Activated naive CD4-positive, alpha-beta T cell treated with anti-CD3 and anti-CD28 coated beads, Interleukin-2, amount 10 ng/mL, durations not matched to agents 7 days and 5 days (primary cell): ENCODE measurements around the gene COX8A.
A peak's percentile ranks its signal among the peaks of the same experiment; 100 is the strongest.

ENCODE experiments used
- CTCF ChIA-PET: fragments of 350-600 bp; sonication (Branson Sonifier 250); formaldehyde crosslinking; loops from one replicate; lab custom pipeline; 2021; ENCODE audit warnings: antibody characterized with exemption; lab: Charles Lee
- DNase-seq: peaks from one replicate; pipeline ENCODE4 v3.0.0-alpha.2; 2020
- H3K27ac Mint-ChIP-seq: one replicate; pipeline ENCODE4 v1.8.0; 2021; ENCODE audit warnings: mild to moderate bottlenecking, moderate library complexity, mixed read lengths
- H3K27me3 Mint-ChIP-seq: one replicate; pipeline ENCODE4 v1.8.0; 2021; ENCODE audit warnings: mild to moderate bottlenecking, mixed read lengths
- H3K36me3 Mint-ChIP-seq: one replicate; pipeline ENCODE4 v1.8.0; 2021; ENCODE audit warnings: mixed read lengths
- H3K4me1 Mint-ChIP-seq: one replicate; pipeline ENCODE4 v1.8.0; 2021; ENCODE audit warnings: mixed read lengths
- H3K4me3 Mint-ChIP-seq: one replicate; pipeline ENCODE4 v1.8.0; 2021; ENCODE audit warnings: mild to moderate bottlenecking, moderate library complexity, mixed read lengths
- H3K9me3 Mint-ChIP-seq: one replicate; pipeline ENCODE4 v1.8.0; 2021; ENCODE audit warnings: mixed read lengths

COX8A gene

DNA sequence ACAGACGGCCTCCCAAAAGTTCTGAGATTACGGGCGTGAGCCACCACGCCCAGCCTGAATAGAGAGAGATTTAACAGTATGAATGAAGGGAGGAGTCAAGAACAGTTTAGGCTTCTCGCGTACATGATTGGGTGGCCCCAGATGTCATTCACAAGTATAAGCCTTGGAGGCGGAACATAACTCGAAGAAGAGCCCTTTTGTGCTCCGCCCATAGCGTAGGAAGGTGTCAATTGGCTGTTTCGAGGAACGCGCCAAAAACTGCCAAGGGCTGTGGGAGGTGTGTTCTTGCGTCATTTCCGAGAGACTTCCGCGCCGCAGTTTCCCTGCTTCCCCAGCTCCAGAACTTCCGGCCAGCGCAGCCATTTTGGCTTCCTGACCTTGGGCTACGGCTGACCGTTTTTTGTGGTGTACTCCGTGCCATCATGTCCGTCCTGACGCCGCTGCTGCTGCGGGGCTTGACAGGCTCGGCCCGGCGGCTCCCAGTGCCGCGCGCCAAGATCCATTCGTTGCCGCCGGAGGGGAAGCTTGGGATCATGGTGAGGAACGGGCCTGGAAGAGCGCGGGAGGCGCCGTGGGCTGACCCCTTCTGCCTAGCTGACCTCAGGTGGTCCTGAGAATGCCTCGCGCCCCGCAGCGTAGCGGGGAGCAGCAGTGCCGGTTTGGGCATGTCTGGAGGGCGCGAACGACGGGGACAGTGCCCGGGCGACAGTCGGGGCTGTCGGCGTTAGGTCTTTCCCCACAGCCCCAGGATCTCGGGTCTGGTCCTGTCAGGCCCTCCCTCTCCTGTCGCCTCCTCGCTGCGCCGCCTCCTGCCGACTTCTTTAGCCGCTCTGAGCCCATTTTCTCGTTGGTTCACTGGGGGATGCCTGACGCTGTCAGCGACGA lies at the start of gene COX8A:
Gene COX8A (plus strand): TSS at position 362 of the 885 bp plus-strand sequence. CDS start 61 bp downstream, at position 423.
- peaks cover 31% of the 10 kb centered on the region for H3K36me3 Mint-ChIP-seq
- peak; percentile 98 for DNase-seq
- CTCF ChIA-PET: interaction anchor here (0.9 to 2.7 kb wide), 4 partner anchors 25 to 178 kb away, joined by 3 to 13 read pairs (median 4); no protein-coding TSS in a partner anchor
- H3K9me3 Mint-ChIP-seq: no peaks in the 10 kb centered on the region
- H3K4me3 Mint-ChIP-seq: peak within 1 kb of the TSS; percentile 100
- H3K4me1 Mint-ChIP-seq: peaks cover 35% of the 10 kb centered on the region
- peak within 1 kb of the TSS; percentile 98 for H3K27ac Mint-ChIP-seq
- H3K27me3 Mint-ChIP-seq: peaks cover 15% of the 10 kb centered on the region

- no peak for DNase-seq
- CTCF ChIA-PET: interaction anchor here (1.1 kb wide), 1 partner anchor 461 kb away, joined by 3 read pairs; no protein-coding TSS in a partner anchor
- H3K27me3 Mint-ChIP-seq: peaks cover 57% of the 10 kb centered on the region
- no peak overlapping the region for H3K4me3 Mint-ChIP-seq
- H3K27ac Mint-ChIP-seq: no peak overlapping the region
- H3K36me3 Mint-ChIP-seq: no peaks in the 10 kb centered on the region
- H3K4me1 Mint-ChIP-seq: no peaks in the 10 kb centered on the region
- H3K9me3 Mint-ChIP-seq: no peaks in the 10 kb centered on the region
These were observed 44.8 kb upstream of the COX8A start for GRCh38 chr11:63929616-63930015.

DNA sequence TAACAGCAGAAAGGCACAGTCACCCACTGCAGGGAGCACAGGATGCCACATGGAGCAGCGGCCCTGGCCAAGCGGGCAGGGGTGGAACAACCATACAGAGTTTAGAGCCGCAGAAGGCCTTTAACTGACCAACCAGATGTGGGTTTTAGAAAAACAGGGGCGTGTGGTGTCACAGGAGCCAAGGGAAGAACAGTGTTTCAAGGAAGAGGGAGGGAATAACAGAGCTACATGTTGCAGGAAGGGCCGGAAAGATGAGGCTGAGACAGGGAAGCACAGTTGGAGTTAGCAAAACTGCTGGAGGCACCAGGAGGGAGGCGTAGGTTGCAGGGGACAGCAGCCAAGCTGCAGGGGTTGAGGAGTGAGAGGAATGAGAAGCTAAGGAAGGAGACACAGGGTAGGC lies 43.4 kb upstream of the COX8A start:
- H3K4me3 Mint-ChIP-seq: no peak overlapping the region
- CTCF ChIA-PET: interaction anchor here (0.7 to 1.1 kb wide), 2 partner anchors 59 to 459 kb away, joined by 3 read pairs; no protein-coding TSS in a partner anchor
- H3K36me3 Mint-ChIP-seq: no peaks in the 10 kb centered on the region
- H3K9me3 Mint-ChIP-seq: no peaks in the 10 kb centered on the region
- no peak overlapping the region for H3K27ac Mint-ChIP-seq
- DNase-seq: no peak
- H3K4me1 Mint-ChIP-seq: no peaks in the 10 kb centered on the region
- H3K27me3 Mint-ChIP-seq: peaks cover 51% of the 10 kb centered on the region

DNA sequence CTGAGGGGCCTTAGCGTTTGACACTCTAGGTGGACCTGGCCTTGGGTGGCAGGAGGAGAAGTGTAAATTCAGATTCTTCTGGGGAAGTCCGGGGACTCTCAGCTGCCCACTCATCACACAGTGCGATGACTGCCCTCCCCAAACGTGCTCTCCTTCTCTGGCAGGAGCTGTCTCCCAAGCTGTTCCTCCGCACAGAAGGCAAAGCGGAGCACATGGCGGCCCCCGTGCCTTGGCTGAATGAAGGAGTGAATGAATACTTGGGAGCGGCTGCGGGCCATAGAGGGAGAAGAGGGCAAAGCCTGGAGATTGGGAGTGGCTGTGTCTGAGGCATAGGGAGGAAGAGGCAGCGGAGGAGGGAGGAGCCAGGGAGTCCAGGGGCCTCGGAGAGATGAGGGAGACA lies 42.5 kb upstream of the COX8A start:
- Mint-ChIP-seq H3K36me3 (no peaks in the 10 kb centered on the region), H3K4me1 (no peaks in the 10 kb centered on the region), H3K4me3 (no peak overlapping the region), H3K27me3 (peaks cover 46% of the 10 kb centered on the region), H3K9me3 (no peaks in the 10 kb centered on the region), H3K27ac (no peak overlapping the region)
- DNase-seq: no peak
- CTCF ChIA-PET: no interaction called here

DNA sequence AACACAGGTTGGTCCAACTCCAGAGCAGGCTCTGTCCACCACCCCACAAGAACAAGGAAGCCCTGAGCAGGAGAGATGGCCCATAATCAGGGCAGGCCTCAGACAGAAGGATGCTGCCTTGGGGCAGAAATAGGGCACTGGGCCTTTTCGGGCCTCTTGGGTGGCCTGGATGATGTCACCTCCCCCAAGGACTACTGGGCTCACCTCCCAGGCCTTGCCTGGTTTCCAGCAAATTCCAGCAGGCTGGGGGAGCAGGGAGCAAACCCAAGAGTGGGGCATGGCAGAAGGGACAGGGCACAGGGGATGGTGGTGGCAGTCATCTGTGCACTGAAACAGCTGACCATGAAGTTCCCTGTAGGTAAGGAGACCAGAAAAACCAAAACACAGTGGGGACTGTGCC lies 41.0 kb upstream of the COX8A start:
- Mint-ChIP-seq H3K36me3 (no peaks in the 10 kb centered on the region), H3K27me3 (peaks cover 32% of the 10 kb centered on the region), H3K27ac (no peak overlapping the region), H3K4me1 (peaks cover 11% of the 10 kb centered on the region), H3K9me3 (no peaks in the 10 kb centered on the region), H3K4me3 (no peak overlapping the region)
- CTCF ChIA-PET: no interaction called here
- no peak for DNase-seq

DNA sequence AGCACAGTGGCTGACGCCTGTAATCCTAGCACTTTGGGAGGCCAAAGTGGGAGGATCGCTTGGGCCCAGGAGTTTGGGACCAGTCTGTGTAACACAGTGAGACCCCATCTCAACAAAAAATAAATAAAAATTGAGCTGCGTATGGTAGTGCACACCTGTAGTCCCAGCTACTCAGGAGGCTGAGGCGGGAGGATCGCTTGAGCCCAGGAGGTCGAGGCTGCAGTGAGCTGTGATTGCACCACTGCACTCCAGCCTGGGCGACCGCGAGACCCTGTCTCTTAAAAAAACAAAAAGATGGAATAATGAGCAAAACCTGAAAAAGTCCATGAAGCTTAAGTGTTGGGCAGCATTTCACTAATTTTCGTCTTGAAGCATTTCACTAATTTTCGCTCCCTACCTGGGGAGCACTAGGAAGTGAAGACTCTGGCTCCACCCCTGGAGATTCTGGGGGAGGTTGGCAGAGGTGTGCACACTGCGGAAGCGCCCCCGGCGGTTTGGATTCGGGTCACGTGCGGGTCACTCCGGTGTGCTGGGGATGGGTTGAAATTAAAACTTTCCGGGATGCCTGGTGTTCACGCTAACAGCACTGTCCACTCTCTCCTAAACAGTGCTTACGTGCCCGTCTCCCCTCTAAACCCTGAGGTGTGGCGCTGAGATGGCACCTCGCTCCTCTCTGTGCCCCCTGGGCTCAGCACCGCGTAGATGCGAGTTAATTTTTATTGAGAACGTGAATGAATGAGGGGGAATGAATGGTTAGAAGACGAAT lies 36.5 kb upstream of the COX8A start:
- CTCF ChIA-PET: interaction anchor here (0.9 kb wide), 1 partner anchor 101 kb away, joined by 4 read pairs; no protein-coding TSS in a partner anchor
- Mint-ChIP-seq H3K4me1 (peaks cover 31% of the 10 kb centered on the region), H3K27ac (peak overlapping the region; percentile 81), H3K9me3 (no peaks in the 10 kb centered on the region), H3K27me3 (peaks cover 12% of the 10 kb centered on the region), H3K36me3 (peaks cover 6% of the 10 kb centered on the region), H3K4me3 (peak overlapping the region; percentile 83)
- DNase-seq: peak; percentile 56

DNA sequence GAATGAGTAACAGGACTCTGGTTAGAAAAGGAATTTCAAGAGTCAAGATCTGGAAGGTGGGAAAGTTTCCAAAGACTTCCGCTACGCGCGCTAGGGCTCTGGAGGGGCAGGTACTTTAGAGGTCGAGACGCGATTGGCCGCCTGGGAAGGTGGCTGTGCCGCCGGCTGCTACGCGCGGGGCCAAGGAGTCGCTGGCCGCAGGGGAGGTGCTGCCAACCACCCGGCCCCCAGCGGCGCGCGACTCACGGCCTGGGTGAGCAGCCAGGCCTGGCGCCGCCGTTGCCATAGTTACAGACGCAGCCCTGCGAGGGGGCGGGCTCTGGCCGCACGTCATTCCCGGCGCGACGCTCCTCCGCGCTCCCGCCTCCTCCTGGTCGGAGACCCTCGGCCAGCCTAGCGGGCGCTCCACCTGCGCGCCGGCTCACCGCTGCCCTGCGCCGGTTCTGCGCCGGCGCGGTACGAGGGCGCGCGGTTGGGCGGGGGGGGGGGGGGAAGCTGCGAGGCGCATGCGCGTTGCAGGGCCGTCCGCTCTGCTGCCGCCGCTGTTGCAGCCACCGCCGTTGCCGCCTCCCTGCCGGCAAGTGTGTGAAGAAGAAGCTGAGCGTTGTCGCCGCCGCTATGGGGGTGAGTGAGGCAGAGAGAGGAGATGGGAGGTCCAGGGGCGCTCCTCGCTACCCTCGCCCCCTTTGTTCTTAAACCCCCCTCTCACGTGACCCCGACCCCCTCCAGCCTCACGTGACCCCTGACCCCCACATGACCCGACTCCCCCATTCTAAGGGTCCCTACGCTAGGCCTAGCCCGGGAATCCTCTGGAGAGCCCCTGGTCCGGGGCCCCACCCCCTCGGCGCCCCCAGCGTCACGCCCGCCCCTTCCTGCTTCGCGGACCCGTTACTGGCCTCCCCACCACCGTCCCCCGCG lies 35.7 kb upstream of the COX8A start, which contains the start of gene NAA40:
Gene NAA40 (plus strand): TSS at position 524 of the 918 bp plus-strand sequence. CDS start 95 bp downstream, at position 619.
- H3K27me3 Mint-ChIP-seq: peaks cover 9% of the 10 kb centered on the region
- H3K4me1 Mint-ChIP-seq: peaks cover 37% of the 10 kb centered on the region
- DNase-seq: peak; percentile 94
- H3K9me3 Mint-ChIP-seq: no peaks in the 10 kb centered on the region
- H3K36me3 Mint-ChIP-seq: peaks cover 6% of the 10 kb centered on the region
- peak within 1 kb of the TSS; percentile 83 for H3K4me3 Mint-ChIP-seq
- CTCF ChIA-PET: interaction anchor here (1.0 kb wide), 1 partner anchor 101 kb away, joined by 4 read pairs; no protein-coding TSS in a partner anchor
- H3K27ac Mint-ChIP-seq: peak within 1 kb of the TSS; percentile 84

DNA sequence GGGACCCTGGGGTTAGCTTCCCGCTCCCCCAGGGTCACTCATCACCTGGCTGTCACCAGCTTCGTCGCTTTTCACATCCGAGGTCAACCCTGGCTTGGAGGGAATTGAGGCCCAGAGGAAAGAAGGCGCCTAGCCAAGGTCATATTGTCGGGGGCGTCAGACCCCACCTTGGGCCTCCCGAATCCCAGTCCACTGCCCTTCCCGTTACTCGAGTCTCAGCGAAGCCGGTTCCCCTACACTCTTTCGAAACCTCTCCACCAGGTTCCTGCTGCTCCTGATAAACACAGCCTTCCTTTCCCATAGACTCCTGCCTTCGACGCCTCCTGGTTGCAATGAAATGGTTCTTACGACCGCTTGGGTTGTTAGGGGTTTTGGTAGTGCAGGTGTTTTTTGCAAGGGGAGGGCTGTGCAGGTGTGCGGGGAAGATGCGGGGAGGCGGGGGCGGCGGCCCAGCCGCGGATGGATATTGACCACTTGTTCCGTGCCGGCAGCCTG lies 35.0 kb upstream of the COX8A start:
- no peak for DNase-seq
- no peaks in the 10 kb centered on the region for H3K9me3 Mint-ChIP-seq
- peaks cover 9% of the 10 kb centered on the region for H3K27me3 Mint-ChIP-seq
- peaks cover 6% of the 10 kb centered on the region for H3K36me3 Mint-ChIP-seq
- CTCF ChIA-PET: interaction anchor here (1.0 kb wide), 1 partner anchor 102 kb away, joined by 4 read pairs; no protein-coding TSS in a partner anchor
- H3K27ac Mint-ChIP-seq: peak overlapping the region; percentile 84
- peak overlapping the region; percentile 83 for H3K4me3 Mint-ChIP-seq
- peaks cover 43% of the 10 kb centered on the region for H3K4me1 Mint-ChIP-seq

DNA sequence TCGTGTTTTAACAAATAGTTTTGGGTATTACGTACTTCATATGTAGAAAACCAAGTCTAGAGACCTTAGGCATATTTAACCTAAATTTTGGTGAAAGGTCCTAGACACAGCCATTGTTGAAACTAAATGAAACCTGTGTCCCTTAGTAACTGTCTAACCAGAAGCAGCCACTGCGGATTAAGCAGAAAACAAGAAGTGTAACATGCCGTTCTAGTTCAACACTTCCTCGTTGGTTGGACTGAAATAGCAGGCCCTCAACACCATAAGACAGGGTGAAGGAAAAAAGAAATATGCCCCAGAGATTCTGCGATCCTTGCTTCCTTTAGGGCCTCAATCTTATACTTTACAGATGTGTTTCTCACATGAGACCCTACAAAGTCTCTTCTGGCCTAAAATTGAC lies 33.6 kb upstream of the COX8A start:
- DNase-seq: no peak
- Mint-ChIP-seq H3K36me3 (peaks cover 6% of the 10 kb centered on the region), H3K9me3 (no peaks in the 10 kb centered on the region), H3K4me1 (peaks cover 44% of the 10 kb centered on the region), H3K4me3 (peak overlapping the region; percentile 83), H3K27ac (no peak overlapping the region), H3K27me3 (peaks cover 4% of the 10 kb centered on the region)
- CTCF ChIA-PET: interaction anchor here (8.0 kb wide), 1 partner anchor 105 kb away, joined by 150 read pairs; the partner anchor contains the start of gene MARK2

GRCh38 chr11:63941901-63942300 lies 32.5 kb upstream of the COX8A start:
- Mint-ChIP-seq H3K27ac (no peak overlapping the region), H3K36me3 (peaks cover 8% of the 10 kb centered on the region), H3K27me3 (no peaks in the 10 kb centered on the region), H3K4me3 (no peak overlapping the region), H3K4me1 (peaks cover 45% of the 10 kb centered on the region), H3K9me3 (no peaks in the 10 kb centered on the region)
- DNase-seq: no peak
- CTCF ChIA-PET: interaction anchor here (0.6 to 8.0 kb wide), 2 partner anchors 106 to 281 kb away, joined by 5 to 150 read pairs; partner anchors contain the start of gene MARK2

GRCh38 chr11:63942803-63943202 lies 31.6 kb upstream of the COX8A start:
- Mint-ChIP-seq H3K36me3 (peaks cover 8% of the 10 kb centered on the region), H3K4me3 (no peak overlapping the region), H3K27ac (no peak overlapping the region), H3K27me3 (no peaks in the 10 kb centered on the region), H3K4me1 (peaks cover 41% of the 10 kb centered on the region), H3K9me3 (no peaks in the 10 kb centered on the region)
- DNase-seq: no peak
- CTCF ChIA-PET: interaction anchor here (8.0 kb wide), 1 partner anchor 107 kb away, joined by 150 read pairs; the partner anchor contains the start of gene MARK2

DNA sequence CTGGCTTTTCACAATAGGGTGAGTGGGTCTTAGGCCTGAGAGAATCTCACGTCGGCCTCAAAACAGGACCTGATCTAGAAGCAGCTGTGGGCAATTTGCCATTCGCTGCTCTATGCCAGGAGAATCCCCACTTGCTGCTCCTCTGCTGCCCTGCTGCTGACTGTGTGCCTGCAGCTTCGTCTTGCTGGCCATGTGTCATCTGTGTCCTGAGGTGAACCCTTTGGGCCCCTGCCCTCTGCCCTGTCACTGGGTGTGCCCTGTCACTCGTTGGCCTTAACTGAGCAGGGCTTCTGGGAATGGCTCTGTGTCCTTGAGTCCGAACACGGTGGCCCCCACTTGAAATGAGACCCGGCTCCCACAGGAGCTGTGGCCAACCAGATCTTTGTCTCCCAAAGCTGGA lies 29.4 kb upstream of the COX8A start:
- Mint-ChIP-seq H3K4me3 (no peak overlapping the region), H3K27ac (no peak overlapping the region), H3K4me1 (peaks cover 29% of the 10 kb centered on the region), H3K27me3 (no peaks in the 10 kb centered on the region), H3K36me3 (peaks cover 7% of the 10 kb centered on the region), H3K9me3 (no peaks in the 10 kb centered on the region)
- no peak for DNase-seq
- CTCF ChIA-PET: interaction anchor here (0.7 to 8.0 kb wide), 13 partner anchors 15 to 464 kb away, joined by 3 to 150 read pairs (median 4); partner anchors contain the start of genes MARK2, RCOR2 and ZFTA
